Spinal cord (tissue), 10 donors: ENCODE measurements around the gene VEZT. TPM values are rescaled to one million over a fixed set of nuclear protein-coding genes. Genes with fewer than 3 reads are reported as not detected.
A peak's percentile ranks its signal among the peaks of the same experiment; 100 is the strongest.

ENCODE experiments used
- DNase-seq, 6 donors: peaks; one replicate each; pipeline versions ENCODE4 v3.0.0 to v3.0.0-alpha.2; 2013 to 2015; ENCODE audit warnings: low spot score in 6 of 6, low read depth in 4 of 6
- H3K27ac ChIP-seq: one replicate; pipeline ENCODE4 v1.5.1; 2013; ENCODE audit warnings: low read depth, low read length, control low read depth
- H3K27me3 ChIP-seq: one replicate; pipeline ENCODE4 v1.6.1; 2013; ENCODE audit warnings: low read length; ENCODE audit not compliant: control insufficient read depth, insufficient read depth
- H3K36me3 ChIP-seq: one replicate; pipeline ENCODE4 v1.6.1; 2013; ENCODE audit warnings: low read length; ENCODE audit not compliant: control insufficient read depth, insufficient read depth
- H3K4me1 ChIP-seq: one replicate; pipeline ENCODE4 v1.6.1; 2013; ENCODE audit warnings: low read length; ENCODE audit not compliant: control insufficient read depth, insufficient read depth
- H3K4me3 ChIP-seq: one replicate; pipeline ENCODE4 v1.5.1; 2013; ENCODE audit warnings: low read depth, low read length, control low read depth
- H3K9me3 ChIP-seq: one replicate; pipeline ENCODE4 v1.6.1; 2013; ENCODE audit warnings: low read length; ENCODE audit not compliant: control insufficient read depth, insufficient read depth
- WGBS: methylation state at CpG from one replicate; pipeline ENCODE4 v1.1.5; 2013; ENCODE audit warnings: missing lambda C conversion rate; ENCODE audit not compliant: insufficient coverage; 5-methylcytosine and 5-hydroxymethylcytosine counted together
- polyA plus RNA-seq, 2 donors: library from polyadenylated mRNA; unstranded; fragments of 120-200 nt; gene quantifications; one replicate each; pipeline ENCODE4 v1.2.1, GENCODE V29; 2013; ENCODE audit not compliant: insufficient read length in 2 of 2
- total RNA-seq, 2 donors: library from RNA; depleted of rRNA in 1 of 2; stranded (reverse); fragments of 120-200 nt in 1 of 2; fragments of >200 nt in 1 of 2; gene quantifications; one replicate each; pipeline versions ENCODE4 v1.2.3 to v1.2.4, GENCODE V29; 2013 to 2014
- donor health status: healthy.

The VEZT gene
- total and polyA plus RNA-seq, 4 donors: 68.4 to 164 (median 102) TPM

DNA sequence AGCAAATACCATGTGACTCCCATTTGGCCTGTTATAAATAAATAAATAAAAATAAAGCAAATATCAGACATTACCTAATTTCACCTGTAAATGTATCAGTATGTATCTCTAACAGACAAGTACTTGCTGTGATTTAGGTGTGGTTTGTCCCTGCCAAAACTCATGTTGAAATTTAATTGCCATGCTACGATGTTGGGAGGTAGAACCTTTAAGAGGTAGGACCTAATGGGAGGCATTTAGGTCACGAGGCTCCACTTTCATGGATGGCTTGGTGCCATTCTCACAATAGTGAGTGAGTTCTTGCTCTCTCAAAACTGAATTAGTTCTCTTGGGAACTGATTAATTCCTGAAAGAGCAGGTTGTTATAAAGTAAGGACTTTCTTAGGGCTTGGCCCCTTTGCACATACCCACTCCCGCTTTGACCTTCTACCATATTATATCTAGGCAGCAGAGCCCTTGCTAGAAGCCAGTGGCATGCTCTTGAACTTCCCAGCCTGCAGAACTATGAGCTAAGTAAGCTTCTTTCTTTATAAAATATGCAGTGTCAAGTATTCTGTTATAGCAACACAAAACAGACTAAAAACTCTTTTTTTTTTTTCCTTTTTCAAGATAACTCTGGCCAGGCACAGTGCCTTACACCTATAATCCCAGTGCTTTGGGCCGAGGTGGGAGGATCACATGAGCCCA, 26.0 kb downstream of the VEZT start:
- no peak for DNase-seq
- 92% methylated on average over 2 of the region's 4 CpGs for WGBS
- H3K27ac ChIP-seq: no peak overlapping the region
- peaks cover 5% of the 10 kb centered on the region for H3K36me3 ChIP-seq
- H3K27me3 ChIP-seq: no peaks in the 10 kb centered on the region
- no peaks in the 10 kb centered on the region for H3K9me3 ChIP-seq
- H3K4me1 ChIP-seq: peaks cover 2% of the 10 kb centered on the region
- H3K4me3 ChIP-seq: no peak overlapping the region

DNA sequence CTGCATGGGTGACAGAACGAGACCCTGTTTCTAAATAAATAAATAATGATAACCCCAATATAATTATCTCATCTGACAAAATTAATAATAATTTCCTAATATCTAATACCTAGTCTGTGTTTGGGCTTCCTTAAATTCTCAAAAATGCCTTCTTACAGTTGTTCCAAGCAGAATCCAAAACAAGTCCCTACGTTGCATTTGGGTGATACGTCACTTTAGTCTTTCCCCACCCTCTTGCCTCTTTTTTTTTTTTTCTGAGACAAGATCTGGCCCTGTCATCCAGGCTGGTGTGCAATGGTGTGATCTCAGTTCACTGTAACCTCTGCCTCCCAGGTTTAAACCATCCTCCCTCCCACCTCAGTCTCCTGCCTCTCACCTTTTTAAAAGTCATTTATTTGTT, 26.7 kb downstream of the VEZT start:
- Histone ChIP-seq H3K27ac (no peak overlapping the region), H3K4me1 (peaks cover 2% of the 10 kb centered on the region), H3K4me3 (no peak overlapping the region), H3K9me3 (no peaks in the 10 kb centered on the region), H3K36me3 (peaks cover 5% of the 10 kb centered on the region), H3K27me3 (no peaks in the 10 kb centered on the region)
- 80% methylated on average over 2 of the region's 3 CpGs for WGBS
- DNase-seq: no peak

DNA sequence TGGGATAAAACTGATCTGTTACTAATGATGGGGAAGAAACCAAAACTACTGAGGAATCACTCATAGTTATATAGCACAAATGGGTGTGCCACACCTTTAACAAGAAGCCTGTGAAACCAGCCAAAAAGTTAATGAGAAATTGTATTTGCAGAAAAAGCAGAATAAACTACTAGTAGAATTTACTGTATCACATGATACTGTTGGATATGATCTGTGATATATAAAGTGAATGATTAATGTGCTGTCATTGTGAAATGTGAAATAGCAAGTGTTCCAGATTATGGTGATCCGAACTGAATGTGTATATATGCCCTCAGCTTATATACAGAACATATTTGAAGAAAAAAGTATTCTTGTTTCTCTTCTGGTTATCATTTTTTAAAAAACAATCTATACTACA, 30.5 kb downstream of the VEZT start:
- H3K4me1 ChIP-seq: peaks cover 2% of the 10 kb centered on the region
- no peaks in the 10 kb centered on the region for H3K9me3 ChIP-seq
- no peaks in the 10 kb centered on the region for H3K27me3 ChIP-seq
- H3K36me3 ChIP-seq: peaks cover 4% of the 10 kb centered on the region
- no CpG with 5 or more reads among the region's 1 CpG for WGBS
- H3K4me3 ChIP-seq: no peak overlapping the region
- DNase-seq: no peak
- no peak overlapping the region for H3K27ac ChIP-seq

DNA sequence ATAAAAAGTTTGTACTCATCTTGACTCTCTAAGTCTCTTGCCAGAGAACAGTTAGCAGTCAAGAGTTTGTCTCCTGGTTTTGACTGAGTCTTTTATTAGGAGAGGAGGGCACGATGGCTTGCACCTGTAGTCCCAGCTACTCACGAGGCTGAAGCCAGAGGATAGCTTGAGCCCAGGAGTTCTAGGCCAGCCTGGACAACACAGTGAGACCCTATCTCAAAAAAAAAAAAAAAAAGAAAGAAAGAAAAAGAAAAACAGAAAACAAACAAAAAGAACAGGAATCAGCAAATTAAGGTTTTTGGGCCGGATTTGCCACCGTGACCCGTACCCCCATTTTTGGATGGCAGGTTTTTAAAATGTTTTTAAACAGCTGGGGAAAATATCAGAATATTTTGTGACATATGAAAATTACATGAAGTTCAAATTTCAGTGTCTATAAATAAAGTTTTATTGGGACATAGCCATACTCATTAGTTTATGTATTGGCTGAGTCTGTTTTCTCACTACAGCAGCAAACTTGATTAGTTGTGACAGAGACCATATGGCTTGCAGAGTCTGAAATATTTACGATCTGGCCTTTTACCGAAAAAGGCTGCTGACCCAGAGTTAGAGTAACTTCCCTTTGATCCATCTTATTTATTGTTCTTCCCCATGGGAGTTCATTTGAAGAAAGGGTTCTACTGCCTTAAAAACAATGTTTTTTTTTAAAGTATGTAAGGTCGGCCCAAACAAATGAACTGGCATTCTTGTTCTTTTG, 31.2 kb downstream of the VEZT start:
- no peaks in the 10 kb centered on the region for H3K27me3 ChIP-seq
- H3K4me1 ChIP-seq: peaks cover 2% of the 10 kb centered on the region
- peaks cover 4% of the 10 kb centered on the region for H3K36me3 ChIP-seq
- no peak overlapping the region for H3K27ac ChIP-seq
- DNase-seq: peak in 1 of 6 donors; percentile 55
- WGBS: 83% methylated on average over 1 of the region's 8 CpGs
- H3K9me3 ChIP-seq: no peaks in the 10 kb centered on the region
- no peak overlapping the region for H3K4me3 ChIP-seq

DNA sequence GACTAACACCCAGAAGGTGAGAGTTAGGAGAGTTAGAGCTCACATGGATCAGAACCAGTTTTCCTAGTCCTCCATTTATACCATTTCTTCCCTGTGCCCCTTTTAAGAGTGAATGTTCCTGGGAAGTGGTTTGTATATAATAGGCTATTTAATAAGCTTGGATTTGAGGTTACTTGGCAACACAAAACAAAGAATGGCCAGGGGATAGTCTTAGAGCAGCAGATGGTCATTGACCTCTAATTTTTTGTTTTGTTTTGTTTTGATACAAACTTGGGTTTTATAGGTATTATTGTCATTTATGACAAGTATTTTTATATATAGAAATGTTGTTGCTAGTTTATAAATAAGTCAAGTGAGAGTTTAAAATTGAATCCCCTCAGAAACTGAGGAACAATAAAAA, 35.8 kb downstream of the VEZT start:
- H3K9me3 ChIP-seq: no peaks in the 10 kb centered on the region
- H3K4me3 ChIP-seq: no peak overlapping the region
- DNase-seq: no peak
- H3K27ac ChIP-seq: no peak overlapping the region
- H3K27me3 ChIP-seq: no peaks in the 10 kb centered on the region
- H3K4me1 ChIP-seq: no peaks in the 10 kb centered on the region
- H3K36me3 ChIP-seq: peaks cover 22% of the 10 kb centered on the region

DNA sequence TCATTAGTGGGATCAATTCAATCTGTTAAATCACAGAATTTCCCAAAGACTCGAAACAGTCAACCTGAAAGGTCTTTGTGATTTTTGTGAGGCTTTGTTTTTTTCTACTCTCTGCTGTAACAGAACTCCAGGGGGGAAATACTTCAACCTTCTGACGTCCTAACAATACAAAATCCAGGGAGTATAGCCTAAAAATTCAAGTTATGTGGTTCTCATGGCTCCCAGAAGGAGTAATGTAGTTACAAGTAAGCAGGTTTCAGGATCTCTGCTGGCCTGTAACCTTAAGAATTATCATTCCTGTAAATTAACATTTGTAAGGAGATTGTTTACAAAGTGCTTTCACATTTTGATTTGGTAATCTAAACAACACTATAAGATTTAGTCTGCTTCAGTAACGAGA, 39.9 kb downstream of the VEZT start:
- no peak for DNase-seq
- H3K27ac ChIP-seq: no peak overlapping the region
- peaks cover 19% of the 10 kb centered on the region for H3K36me3 ChIP-seq
- H3K4me1 ChIP-seq: no peaks in the 10 kb centered on the region
- no peaks in the 10 kb centered on the region for H3K9me3 ChIP-seq
- H3K27me3 ChIP-seq: no peaks in the 10 kb centered on the region
- no peak overlapping the region for H3K4me3 ChIP-seq
- 80% methylated on average over 1 of the region's 3 CpGs for WGBS

DNA sequence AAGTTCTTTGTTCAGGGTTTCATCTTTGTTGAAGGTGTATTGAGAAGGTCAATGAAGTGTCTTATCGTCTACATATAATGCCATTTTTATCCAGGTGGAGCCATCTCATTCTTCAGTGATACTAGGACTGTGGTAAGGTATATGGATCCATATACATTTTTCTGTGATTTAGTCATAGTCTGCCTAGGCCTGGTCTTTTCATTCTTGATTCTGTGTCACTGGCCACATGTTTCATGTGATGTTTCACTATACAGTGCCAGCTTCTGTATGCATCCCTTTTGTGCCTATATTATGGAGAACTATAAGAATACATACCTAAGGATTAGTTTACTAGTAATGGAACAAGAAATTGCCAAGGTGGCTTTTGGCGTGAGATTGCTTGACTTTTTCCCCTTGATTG, 40.5 kb downstream of the VEZT start:
- Histone ChIP-seq H3K27me3 (no peaks in the 10 kb centered on the region), H3K4me1 (no peaks in the 10 kb centered on the region), H3K9me3 (no peaks in the 10 kb centered on the region), H3K36me3 (peaks cover 18% of the 10 kb centered on the region), H3K27ac (no peak overlapping the region), H3K4me3 (no peak overlapping the region)
- WGBS: no CpG with 5 or more reads among the region's 2 CpGs
- no peak for DNase-seq

DNA sequence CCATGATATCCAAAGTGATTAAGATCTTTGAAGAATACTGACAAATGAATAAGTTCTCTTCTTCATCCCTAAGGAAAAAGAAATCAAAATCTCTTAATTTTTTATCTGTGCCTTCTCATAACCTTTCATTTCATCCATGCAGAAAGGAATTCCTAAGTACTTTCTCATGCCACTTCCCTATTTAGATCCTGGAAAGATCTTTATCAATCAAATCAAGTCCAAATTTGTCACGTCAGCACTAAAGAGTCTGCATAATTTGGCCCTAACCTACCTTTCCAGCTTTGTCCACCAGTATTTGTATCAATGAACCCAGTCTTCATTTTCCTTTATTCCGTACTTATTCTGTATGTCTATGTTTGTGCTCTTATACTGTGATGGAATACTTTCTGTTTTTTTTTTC, 41.2 kb downstream of the VEZT start:
- WGBS: 89% methylated on average over 1 of the region's 2 CpGs
- Histone ChIP-seq H3K4me3 (no peak overlapping the region), H3K27me3 (no peaks in the 10 kb centered on the region), H3K4me1 (no peaks in the 10 kb centered on the region), H3K9me3 (no peaks in the 10 kb centered on the region), H3K36me3 (peaks cover 24% of the 10 kb centered on the region), H3K27ac (no peak overlapping the region)
- no peak for DNase-seq

DNA sequence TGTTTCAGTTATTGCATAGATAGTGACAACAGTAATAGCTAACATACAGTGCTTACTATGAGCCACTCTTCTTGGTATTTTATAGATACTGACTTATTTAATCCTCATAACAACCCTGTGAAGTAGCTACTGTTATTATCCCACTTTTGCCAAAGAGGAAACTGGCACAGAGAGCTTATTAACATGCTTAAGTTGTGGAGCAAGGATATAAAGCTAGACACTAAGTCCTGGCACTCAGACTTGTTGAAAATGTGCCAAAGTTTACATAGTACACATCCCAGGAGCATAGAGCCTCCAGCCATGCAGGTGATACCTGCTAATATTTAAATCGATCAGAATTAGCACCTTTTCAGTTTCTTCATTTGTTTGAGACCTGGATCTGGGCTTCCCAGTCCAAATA, 41.8 kb downstream of the VEZT start:
- no peak overlapping the region for H3K4me3 ChIP-seq
- no CpG with 5 or more reads among the region's 1 CpG for WGBS
- H3K9me3 ChIP-seq: no peaks in the 10 kb centered on the region
- H3K4me1 ChIP-seq: no peaks in the 10 kb centered on the region
- H3K27ac ChIP-seq: no peak overlapping the region
- no peaks in the 10 kb centered on the region for H3K27me3 ChIP-seq
- no peak for DNase-seq
- peaks cover 21% of the 10 kb centered on the region for H3K36me3 ChIP-seq

DNA sequence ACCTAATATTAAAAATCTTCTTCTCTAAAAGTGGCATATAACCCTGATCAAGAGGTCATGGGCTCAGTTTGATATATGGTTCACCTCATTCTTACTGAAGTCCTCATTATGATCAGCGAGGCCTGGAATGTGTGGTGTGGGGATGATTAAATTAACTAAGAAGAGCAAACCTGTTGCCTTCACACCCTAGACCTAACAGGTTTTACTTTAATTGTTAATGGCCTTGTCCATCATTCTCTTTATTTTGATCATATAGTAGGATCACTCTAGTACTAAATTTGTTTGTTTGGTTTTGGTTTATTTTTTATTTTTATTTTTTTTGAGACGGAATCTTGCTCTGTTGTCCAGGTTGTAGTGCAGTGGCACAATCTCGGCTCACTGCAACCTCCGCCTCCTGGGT, 43.5 kb downstream of the VEZT start:
- no peak overlapping the region for H3K27ac ChIP-seq
- no peak overlapping the region for H3K4me3 ChIP-seq
- H3K36me3 ChIP-seq: peaks cover 14% of the 10 kb centered on the region
- no peaks in the 10 kb centered on the region for H3K27me3 ChIP-seq
- H3K4me1 ChIP-seq: no peaks in the 10 kb centered on the region
- no peak for DNase-seq
- no peaks in the 10 kb centered on the region for H3K9me3 ChIP-seq
- no CpG with 5 or more reads among the region's 4 CpGs for WGBS
